ENCODE data around the gene SPINK2. TPM values are rescaled to one million over a fixed set of nuclear protein-coding genes. Genes with fewer than 3 reads are reported as not detected.

SPINK2 gene
- total RNA-seq, 1 donor from 2014 or later, result not detected

DNA sequence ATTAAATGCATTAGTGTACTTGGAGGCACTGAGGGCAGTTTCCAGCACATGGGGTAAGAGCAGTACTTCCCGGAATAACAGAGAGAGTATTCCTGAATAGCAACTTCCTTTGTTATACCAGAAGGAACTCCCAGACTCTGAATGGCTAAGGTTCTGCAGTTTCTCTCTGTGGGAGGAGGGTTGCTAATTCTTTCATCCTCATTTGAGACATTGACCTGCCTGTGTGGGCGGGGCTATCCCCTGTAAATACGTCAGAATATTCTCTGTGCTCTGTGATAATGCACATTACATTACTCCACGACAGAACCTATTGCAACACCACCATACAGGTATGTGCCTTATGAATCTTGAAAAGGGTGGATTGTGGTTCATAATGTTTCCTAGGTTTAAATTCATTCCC is 52.7 kb downstream of the SPINK2 start:
- no peak overlapping the region for H3K27ac Mint-ChIP-seq (ENCODE audit: unreplicated experiment)

DNA sequence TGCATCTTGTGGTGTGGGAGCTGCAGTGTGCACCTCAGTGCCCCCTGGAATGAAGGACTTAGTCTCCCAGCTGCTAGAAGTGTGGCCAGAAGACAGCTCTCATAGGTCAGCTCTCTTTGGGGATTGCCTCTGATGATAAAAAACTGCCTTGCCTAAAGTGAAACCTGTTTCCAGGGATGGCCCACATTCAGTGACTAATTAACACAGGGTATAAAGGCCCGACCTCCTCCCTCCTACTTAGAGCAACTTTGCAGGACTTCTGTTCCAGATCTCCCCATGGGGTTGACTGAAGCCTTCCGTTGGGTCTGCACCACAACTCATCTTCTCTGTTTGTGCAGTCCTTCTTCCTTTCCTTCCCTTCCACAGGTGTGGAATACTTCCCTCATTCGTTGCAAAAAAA is 53.2 kb downstream of the SPINK2 start:
- DNase-seq (ENCODE audit: low read depth, low spot score), result no peak
- H3K27ac Mint-ChIP-seq (ENCODE audit: unreplicated experiment), result peak overlapping the region; percentile 70
- H3K27me3 Mint-ChIP-seq (ENCODE audit: low read depth), result no peaks in the 10 kb centered on the region
- H3K4me1 Mint-ChIP-seq, result peaks cover 7% of the 10 kb centered on the region
- no peak overlapping the region for H3K4me3 Mint-ChIP-seq
- H3K36me3 Mint-ChIP-seq (ENCODE audit: low read depth), result no peaks in the 10 kb centered on the region
- H3K9me3 Mint-ChIP-seq, result peaks cover 2% of the 10 kb centered on the region
- TF ChIP-seq, protein P1, sequence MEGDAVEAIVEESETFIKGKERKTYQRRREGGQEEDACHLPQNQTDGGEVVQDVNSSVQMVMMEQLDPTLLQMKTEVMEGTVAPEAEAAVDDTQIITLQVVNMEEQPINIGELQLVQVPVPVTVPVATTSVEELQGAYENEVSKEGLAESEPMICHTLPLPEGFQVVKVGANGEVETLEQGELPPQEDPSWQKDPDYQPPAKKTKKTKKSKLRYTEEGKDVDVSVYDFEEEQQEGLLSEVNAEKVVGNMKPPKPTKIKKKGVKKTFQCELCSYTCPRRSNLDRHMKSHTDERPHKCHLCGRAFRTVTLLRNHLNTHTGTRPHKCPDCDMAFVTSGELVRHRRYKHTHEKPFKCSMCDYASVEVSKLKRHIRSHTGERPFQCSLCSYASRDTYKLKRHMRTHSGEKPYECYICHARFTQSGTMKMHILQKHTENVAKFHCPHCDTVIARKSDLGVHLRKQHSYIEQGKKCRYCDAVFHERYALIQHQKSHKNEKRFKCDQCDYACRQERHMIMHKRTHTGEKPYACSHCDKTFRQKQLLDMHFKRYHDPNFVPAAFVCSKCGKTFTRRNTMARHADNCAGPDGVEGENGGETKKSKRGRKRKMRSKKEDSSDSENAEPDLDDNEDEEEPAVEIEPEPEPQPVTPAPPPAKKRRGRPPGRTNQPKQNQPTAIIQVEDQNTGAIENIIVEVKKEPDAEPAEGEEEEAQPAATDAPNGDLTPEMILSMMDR (conservative IDR thresholded peaks at IDR 0.05), result no peak

More for the DNA sequence above, 52.7 kb downstream of the SPINK2 start:
- no peak for DNase-seq (ENCODE audit: low read depth, low spot score)
- H3K4me3 Mint-ChIP-seq, result no peak overlapping the region
- TF ChIP-seq, protein P1 (conservative IDR thresholded peaks at IDR 0.05), result no peak
- H3K9me3 Mint-ChIP-seq, result peaks cover 2% of the 10 kb centered on the region
- H3K27me3 Mint-ChIP-seq (ENCODE audit: low read depth), result no peaks in the 10 kb centered on the region
- peaks cover 7% of the 10 kb centered on the region for H3K4me1 Mint-ChIP-seq
- no peaks in the 10 kb centered on the region for H3K36me3 Mint-ChIP-seq (ENCODE audit: low read depth)

DNA sequence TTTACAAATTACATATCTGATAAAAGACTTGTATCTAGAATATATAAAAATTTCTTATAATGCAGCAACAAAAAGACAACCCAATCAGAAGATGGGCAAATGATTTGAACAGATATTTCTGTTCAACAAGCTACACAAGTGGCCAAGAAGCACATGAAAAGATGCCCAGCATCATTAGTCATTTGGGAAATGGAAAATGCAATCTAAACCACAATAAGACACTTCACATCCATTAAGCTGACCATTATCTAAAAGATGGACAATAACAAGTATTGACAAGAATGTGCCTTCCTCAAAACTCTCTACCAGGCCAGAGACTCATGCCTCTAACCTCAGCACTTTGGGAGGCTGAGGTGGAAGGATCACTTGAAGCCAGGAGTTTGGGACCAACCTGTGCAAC is 53.9 kb downstream of the SPINK2 start:
- H3K36me3 Mint-ChIP-seq (ENCODE audit: low read depth), result no peaks in the 10 kb centered on the region
- peaks cover under 1% of the 10 kb centered on the region for H3K27me3 Mint-ChIP-seq (ENCODE audit: low read depth)
- H3K27ac Mint-ChIP-seq (ENCODE audit: unreplicated experiment), result no peak overlapping the region
- TF ChIP-seq, protein P1 (conservative IDR thresholded peaks at IDR 0.05), result no peak
- H3K9me3 Mint-ChIP-seq, result peaks cover 2% of the 10 kb centered on the region
- peaks cover 7% of the 10 kb centered on the region for H3K4me1 Mint-ChIP-seq
- DNase-seq (ENCODE audit: low read depth, low spot score), result no peak
- no peak overlapping the region for H3K4me3 Mint-ChIP-seq

DNA sequence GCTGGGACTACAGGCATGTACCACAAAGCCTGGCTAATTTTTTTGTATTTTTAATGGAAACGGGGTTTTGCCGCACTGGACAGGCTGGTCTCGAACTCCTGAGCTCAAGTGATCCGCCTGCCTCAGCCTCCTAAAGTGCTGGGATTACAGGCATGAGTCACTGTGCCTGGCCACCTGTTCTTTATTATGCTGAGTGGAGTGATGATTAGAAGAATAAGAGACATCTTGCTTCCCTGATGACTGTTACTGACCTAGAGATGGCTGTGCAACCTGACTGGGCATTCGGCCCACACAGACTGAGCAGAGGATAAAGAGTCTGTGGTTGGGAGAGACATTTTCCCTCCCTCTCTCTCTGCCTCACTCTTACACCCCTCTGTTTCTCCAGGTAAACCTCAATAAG is 56.7 kb downstream of the SPINK2 start:
- Mint-ChIP-seq H3K27ac (ENCODE audit: unreplicated experiment) (no peak overlapping the region), H3K9me3 (no peaks in the 10 kb centered on the region), H3K36me3 (ENCODE audit: low read depth) (no peaks in the 10 kb centered on the region), H3K4me1 (peaks cover 7% of the 10 kb centered on the region), H3K4me3 (no peak overlapping the region), H3K27me3 (ENCODE audit: low read depth) (peaks cover 12% of the 10 kb centered on the region)
- TF ChIP-seq, protein P1 (conservative IDR thresholded peaks at IDR 0.05), result no peak
- no peak for DNase-seq (ENCODE audit: low read depth, low spot score)

DNA sequence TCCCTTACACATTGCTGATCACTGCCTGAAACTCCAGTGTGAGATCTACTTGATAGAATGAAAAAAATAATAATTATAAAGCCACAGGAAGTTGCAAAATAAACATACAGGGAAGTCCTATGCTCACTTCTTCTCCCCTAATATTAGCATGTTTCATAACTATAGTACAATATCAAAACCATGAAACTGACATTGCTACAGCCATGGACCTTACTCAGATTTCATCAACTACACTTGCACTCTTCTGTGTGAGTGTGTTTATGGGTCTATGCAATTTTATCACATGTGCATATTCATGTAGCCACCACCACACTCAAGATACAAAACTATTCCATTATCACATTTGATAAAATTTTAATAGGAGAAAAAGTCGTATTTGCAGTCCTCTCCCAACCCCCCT is 57.3 kb downstream of the SPINK2 start:
- Mint-ChIP-seq H3K27me3 (ENCODE audit: low read depth) (peaks cover 12% of the 10 kb centered on the region), H3K4me3 (no peak overlapping the region), H3K9me3 (no peaks in the 10 kb centered on the region), H3K27ac (ENCODE audit: unreplicated experiment) (no peak overlapping the region), H3K4me1 (peaks cover 7% of the 10 kb centered on the region), H3K36me3 (ENCODE audit: low read depth) (no peaks in the 10 kb centered on the region)
- DNase-seq (ENCODE audit: low read depth, low spot score), result no peak
- TF ChIP-seq, protein P1 (conservative IDR thresholded peaks at IDR 0.05), result no peak

Measured in neural crest cell (in vitro differentiated cells).